Activated CD4-positive, CD25-positive, alpha-beta regulatory T cell treated with anti-CD3 and anti-CD28 coated beads, Interleukin-2, amount 50 U/mL, for 72 hours (primary cell): ENCODE results near the gene CAMKK2.
"Not testable (repeated sequence)": the region's sequence is repeated elsewhere in the genome, so short reads cannot be mapped to it uniquely, and the experiment has no call there.

Experiments used
- DNase-seq: peaks from one replicate; pipeline ENCODE4 v3.0.0; 2021

The CAMKK2 gene

DNA sequence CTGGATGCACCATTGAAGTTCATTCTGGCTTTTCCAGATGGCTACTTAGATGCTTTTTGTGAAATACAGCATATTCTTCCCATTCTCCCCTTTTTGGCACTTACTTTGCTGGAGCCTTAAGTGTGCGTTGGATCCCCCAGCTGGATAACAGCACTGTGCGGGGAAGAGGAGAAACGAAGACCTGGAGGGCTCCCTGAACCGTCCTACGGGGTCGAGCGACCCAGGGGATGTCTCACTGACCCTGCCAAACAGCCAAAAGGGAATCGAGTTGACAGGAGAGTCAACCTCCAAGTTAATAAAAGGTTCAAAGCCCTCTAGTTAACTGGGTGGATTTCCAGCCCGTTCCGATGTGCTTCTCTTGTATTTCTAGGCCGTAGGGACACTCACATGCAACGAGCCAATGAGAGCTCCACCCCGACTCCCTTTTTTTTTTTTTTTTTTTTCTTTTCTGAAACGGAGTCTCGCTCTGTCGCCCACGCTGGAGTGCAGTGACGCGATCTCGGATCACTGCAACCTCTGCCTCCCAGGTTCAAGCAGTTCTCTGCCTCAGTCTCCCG, 1.0 kb upstream of the CAMKK2 start:
- DNase-seq, result peak; percentile 46

DNA sequence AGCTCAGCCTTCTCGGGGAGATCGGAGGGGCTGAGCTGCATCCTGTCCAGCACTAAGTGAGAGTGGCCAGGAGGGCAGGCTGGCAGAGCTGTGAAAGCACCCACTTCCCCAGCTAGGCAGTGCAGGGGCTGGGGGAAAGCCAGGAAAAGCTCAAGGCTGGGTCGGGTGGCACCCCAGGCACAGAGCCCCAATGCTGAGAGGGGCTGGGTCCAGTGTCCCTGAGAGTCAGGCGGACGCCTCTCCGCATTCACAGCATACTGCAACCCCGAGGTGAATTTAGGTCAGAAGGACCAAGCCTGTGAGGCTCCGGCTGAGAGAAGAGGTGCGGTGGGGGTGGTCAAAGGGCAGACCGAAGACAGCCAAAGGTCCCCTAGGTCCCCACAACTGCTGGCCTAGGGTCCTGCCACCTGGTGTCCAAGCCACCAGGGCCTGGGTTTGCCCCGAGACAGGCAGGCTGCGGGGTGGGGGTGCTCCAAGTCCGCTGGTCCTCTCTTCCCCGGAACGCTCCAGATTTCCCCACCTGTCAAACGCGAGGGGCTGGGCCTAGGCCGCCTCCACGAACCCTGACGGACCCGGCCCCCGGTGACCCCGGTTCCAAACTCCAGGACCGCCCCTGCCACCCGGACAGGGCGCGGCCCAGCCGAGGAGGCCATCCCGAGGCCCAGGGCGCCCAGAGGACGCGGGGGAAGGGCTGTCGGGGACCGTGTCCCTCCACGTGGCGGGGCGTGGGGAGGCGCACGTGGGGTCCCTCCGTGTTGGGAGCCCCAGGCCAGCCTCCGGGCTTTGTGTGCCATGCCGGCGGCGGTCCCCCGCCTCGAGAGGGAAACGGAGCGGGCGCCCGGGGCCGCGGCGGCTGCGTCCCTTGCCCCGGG, 527 bp downstream of the CAMKK2 start:
- peak; percentile 64 for DNase-seq

DNA sequence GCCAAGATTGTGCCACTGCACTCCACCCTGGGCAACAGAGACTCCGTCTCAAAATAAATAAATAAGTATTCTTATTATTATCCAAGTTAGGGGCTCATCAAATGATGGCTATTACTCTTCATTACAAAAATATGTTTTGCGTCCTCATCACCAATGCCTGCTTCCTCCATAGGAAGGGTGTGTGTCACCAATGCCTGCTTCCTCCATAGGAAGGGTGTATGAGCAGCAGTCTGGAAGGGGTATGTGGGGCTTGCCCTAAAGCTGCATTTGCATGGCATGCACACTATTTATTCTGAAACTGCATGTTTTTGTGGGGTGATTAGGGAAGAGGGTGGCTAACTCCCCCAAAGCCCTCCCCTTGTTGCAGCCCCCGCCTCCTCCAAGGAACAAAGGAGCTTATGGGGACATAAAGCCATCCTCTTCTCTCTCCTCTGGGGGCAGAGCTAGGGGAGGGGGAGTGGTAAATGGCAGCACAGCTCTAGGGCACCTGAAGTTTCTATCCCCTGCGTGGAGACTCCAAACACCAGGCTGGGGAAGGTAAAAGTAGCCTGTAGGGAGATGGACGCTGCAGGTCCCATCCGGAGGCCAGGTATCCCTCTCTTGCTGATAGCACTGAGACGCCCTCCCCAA, 1.3 kb downstream of the CAMKK2 start:
- no peak for DNase-seq

DNA sequence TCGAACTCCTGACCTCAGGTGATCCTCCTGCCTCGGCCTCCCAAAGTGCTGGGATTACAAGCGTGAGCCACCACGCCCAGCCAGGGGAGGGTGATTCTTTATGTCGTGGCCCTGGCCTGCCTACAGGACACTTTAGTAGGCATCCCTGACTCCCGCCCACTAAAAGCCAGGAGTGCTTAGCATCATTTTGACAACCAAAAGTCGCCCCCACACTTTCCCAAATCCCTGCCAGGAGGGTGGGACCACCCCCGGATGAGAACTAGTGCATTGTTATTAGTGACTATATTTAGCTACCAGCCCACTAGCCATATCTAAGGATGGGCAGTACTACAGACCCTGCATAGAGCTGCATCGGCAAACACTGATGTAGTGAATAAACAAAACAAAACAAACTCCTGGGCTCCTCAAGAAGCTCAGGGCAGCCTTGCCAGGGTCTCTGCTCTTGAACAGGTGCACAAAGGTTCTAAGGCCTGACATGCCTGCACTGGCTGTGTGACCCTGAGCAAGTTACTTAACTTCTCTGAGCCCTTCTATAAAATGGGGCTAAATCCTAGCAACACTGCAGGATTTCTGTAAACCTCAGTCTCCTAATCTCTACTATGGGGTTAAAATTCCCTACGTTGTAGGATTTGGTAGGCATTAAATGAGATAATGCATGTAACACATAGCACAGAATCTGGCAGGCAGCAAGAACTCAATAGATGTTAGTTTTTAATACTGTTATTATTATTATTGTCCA, 2.2 kb downstream of the CAMKK2 start:
- DNase-seq, result no peak

DNA sequence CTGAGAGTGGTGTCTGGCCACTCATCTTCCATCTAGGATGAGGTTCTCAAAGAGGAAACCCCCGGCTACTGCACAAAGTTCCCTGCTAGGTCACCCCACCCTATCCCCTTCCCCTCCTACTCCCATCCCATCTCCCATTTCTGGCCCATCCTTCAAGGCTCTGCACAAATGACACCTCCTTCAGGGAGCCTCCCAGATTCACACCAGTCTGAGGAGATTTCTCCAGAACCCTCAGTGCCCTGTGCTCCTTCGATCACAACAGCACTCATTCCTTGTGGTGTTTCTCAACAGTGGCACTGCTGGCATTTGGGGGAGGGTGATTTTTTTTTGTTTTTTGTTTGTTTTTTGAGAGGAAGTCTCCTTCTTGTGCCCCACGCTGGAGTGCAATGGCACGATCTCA, 2.9 kb downstream of the CAMKK2 start:
- DNase-seq, result no peak

DNA sequence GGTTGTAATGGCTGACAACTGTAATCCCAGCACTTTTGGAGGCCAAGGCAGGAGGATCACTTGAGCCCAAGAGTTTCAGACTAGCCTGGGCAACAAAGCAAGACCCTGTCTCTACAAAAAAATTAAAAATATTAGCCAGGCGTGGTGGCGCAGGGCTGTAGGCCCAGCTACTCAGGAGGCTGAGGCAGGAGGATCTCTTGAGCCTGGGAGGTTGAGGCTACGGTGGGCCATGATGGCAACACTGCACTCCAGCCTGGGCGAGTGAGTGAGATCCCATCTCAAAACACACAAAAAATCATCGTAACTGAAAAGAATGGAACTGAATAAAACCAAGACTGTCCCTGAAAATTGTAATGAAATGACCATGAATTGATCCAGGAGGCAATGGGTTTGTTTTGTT, 6.1 kb downstream of the CAMKK2 start:
- no peak for DNase-seq

DNA sequence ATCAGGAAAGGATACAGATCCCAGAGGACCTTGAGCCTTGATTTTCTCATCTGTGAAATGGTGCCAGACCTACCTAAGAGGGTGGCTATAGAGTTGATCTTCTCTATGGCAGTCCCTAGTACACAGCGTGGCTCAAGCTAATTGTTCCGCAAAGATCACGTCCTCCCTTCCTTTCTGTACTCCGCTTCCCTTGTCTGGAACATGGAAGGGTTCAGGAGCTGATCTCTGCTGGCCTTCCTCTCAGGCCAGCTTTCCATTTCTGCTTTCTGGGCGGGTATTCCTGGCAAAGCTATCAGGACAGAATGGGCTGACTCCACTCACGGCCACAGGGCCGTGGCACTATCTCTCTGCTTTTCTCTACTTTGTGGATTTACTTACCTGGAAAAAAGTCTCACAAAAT, 6.5 kb downstream of the CAMKK2 start:
- DNase-seq, result no peak

DNA sequence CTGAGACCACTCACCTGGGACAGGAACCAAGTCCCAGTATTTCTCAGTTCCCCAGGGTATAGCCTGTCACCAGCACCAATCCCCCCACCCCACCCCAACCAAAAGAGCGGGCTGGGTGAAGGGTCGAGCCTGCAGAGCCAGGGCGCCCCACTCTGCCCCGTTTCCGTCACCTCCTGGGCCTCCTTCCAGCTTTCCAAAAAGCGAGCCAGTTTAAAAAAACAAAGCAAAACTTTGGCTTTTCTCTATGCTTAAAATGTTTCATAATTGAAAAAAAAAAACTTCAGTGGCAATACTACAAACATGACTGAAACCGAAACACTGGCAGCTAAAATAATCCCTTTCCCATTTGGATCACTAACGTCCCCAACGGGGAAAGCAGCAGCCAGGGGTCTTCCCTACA, 7.5 kb downstream of the CAMKK2 start:
- no peak for DNase-seq

DNA sequence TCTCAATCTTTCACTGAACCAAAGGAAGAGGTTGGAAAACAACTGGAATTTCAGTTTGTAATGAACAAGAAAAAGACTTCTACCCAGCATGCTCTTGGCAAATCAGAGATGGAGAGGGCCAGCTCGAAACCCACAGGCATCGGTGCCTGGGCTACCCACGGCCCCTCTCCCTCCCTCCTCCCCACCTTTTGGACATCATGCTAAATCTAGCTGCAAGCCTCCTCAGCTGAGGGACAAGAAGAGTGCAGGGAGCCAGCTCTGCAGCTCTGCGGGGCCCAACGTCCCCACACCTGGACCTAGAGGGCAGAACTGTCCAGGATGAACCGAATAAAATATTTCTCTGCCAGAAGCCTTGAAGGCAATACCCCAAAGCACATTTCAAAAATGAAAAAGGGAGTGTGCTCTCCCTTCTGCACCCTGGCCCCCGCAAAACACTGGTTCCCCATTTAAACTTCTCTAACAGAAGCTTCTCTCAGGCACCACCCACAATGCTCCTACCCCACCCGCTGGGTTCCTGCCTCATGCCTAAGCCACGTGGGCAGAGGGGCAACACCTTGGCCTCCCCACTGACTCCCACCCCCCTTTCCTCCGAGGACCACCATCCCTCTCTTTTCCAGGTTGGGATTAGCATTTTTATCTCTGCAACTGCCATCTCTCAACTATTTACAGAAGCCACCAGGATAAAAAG, 8.2 kb downstream of the CAMKK2 start:
- no peak for DNase-seq

DNA sequence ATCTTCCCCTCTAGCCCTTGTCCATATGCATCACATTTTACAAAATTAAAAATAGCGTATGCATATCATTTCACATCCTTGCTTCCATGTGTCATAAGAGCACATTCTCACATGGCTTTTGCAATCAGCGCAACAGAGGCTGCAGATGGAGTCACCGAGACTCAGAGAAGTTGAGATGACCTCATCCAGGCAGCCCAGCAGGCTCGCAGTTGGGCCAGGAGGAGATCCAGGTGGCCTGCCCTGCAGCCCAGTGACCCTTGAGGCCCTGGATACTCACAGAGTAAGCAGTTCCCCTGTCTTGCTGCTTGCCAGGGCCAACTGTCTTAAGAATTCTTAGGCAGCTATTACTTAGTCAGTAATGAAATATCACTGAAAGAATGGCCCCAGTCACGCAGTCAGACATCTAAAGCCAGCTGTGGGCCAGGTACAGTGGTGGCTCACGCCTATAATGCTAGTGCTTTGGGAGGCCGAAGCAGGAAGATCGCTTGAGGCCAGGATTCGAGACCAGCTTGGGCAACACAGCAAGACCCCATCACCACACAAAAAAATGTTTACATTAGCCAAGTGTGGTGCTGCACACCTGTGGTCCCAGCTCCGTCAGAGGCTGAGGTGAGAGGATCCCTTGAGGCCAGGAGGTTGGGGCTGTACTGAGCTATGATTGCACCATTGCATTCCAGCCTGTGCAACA, 9.1 kb downstream of the CAMKK2 start:
- no peak for DNase-seq

DNA sequence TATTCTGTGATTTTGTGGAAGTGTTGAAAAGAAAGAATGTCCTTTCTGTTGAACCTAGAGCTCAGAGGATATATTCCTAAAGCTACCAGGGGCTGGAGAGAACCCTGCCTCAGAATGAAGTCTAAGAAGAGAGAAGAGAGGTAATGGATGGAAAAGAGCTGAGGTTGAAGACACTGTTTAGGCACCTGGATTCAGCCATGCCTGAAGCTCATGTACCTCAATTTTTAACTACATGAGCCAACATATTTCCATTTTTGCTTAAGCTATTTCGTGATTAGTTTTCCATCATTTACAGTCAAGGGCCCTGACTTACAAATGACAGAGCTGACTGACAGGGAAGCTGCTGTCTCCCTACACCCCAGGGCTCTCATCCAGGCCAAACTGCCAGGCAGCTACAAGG, 10.7 kb downstream of the CAMKK2 start:
- DNase-seq, result no peak

DNA sequence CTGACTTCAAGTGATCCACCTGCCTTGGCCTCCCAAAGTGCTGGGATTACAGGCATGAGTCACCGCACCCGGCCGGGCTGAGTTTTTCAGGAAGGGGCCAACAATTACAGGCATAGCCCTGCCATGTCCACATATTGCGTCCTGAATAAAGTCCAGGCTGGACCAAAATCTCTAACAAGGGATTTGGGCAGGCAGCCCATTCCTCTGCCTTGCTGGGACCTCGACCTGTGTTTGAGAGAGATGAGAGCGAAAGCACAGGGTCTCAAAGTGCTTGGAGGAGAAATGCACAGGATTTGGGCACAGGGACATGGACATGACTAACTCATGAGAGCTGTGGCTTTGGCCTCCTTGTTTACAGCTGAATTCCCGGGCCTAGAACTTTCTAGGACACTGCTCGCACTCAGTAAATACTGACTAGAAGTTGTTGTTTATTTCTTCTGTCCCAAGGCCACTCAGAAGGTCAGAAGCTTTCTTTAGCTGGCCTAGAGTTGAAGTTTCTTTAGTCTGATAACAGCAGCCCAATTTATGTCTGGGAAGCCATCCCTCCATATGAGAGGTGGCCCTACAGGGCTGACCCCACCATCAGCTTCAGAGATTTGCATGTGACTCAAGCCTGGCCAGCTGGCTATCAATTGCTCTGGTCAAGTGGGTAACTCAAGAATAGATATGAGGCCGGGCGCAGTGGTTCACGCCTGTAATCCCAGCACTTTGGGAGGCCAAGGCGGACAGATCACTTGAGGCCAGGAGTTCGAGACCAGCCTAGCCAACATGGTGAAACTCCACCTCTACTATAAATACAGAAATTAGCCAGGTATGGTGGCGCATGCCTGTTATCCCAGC, 11.7 kb downstream of the CAMKK2 start:
- no peak for DNase-seq

DNA sequence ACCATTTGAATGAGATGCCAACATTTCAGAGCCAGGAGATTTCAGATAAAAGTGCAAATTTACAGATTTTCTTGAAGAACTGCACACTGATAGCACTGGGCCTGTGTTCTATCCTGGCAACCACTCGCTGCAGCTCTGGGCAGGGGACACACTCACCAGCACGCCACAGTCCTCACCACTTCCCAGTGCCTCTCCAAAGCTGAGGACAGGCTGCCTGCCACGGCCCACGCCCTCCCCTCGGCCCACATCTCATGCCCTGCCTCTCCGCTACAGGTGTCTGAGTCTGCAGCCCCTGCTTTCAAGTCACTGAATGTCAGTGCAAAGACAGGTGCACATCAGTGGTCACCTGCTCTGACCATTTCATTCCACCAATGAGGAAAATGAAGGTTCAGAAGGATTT, 12.7 kb downstream of the CAMKK2 start:
- DNase-seq, result no peak

DNA sequence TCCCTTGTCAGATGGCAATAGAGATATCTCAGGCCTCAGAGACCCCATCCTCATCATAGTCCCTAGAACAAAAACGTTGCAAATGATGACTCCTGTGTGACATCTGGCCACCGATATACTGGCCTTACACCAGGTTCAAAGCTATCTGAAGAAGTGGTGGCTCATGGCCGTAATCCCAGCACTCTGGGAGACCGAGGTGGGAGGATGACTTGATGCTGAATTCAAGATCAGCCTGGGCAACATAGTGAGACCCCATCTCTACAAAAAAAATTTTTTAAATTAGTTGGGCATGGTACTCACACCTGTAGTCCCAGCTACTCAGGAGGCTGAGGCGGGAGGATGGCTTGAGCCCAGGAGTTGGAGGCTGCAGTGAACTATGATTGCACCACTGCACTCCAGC, 13.1 kb downstream of the CAMKK2 start:
- no peak for DNase-seq

DNA sequence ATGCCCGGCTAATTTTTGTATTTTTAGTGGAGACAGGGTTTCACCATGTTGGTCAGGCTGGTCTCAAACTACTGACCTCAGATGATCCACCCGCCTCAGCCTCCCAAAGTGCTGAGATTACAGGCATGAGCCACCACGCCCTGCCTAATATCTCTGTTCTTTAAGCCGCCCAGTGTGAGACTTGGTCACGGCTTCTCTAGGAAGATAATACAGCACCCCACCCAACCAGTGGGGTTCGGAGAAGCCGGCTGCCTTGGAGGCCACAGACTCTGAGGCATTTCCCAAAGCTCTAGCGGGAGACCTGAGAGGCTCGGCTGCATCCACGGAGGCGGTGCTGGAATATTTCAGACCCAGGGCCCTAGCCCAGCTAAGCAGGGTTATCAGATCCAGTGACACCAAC, 13.6 kb downstream of the CAMKK2 start:
- DNase-seq, result not testable (repeated sequence)

DNA sequence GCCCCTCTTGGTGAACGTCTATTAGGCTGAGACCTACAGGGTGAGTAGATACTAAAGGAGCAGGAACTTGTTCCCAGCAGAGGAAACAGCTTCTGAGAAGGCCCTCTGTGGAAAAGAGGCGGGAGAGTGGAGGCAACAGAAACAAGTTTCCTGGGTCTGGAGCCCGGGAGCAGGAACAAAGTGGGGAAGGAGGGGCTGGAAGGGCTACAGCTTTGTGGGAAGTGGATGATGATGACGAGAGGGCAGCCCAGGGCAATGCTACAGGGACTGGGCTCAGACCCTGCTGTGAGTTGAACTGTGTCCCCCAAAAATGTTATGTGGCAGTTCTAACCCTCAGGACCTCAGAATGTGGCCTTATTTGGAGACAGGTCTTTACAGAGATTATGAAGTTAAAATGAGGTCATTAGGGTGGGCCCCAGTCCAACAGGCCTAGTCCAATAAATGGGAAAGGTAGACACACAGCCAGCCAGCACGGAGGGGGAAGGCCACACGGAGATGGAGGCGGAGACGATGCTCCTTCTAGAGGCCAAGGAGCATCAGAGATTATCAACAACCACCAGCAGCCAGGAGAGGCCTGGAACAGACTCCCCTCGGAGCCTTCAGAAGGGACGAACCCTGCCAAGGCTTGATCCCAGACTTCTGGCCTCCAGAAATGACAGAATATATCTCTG, 14.3 kb downstream of the CAMKK2 start:
- DNase-seq, result no peak

DNA sequence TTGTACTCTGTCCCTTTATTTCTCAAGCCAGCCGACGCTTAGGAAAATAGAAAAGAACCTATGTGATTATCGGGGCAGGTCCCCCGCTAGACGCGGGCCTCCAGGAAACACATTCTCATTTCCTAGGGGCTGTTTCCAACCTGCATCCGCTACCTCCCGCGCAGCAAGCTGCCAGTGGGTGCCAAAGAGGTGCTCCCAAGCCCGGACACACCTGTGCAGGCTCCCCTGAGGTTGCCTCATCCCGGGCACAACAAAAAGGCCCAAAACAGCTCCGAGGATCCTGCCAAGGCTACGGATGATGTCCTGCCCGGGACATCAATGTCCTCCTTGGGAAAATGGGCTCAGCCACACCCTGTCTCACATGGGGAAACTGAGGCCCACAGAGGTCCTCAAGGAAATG, 15.4 kb downstream of the CAMKK2 start:
- not testable (repeated sequence) for DNase-seq

DNA sequence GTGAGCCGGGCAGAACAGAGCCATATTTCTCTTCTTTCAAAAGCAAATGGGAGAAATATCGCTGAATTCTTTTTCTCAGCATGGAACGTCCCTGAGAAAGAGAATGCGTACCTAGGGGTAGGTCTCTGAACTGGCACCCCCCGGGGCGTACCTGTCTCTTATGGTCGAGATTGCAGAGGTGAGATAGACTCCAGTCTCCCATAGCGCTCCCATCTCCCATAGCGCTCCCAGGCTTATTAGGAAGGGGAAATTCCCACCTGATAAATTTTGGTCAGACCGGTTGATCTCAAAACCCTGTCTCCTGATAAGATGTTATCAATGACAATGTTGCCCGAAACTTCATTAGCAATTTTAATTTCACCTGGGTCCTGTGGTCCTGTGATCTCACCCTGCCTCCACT, 16.0 kb downstream of the CAMKK2 start:
- DNase-seq, result not testable (repeated sequence)

DNA sequence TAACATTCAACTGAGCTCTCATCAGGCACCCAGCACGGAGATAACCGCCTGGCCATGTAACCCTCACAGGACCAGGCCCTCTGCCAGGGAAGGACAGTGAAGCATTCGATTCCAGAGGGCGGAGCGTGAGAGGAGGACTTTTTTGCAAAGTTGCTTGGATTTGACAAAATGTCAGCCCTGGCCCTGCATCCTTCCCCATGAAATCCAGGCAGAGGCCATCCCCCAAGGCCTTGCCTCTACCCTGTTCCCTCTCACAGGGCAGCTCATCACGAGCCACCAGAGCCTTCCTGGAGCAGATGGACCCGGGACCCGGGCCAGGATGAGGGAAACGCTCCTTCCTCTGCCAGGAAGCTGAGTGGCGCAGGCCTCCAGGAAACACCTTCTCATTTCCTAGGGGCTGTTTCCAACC, 17.0 kb downstream of the CAMKK2 start:
- DNase-seq, result no peak

DNA sequence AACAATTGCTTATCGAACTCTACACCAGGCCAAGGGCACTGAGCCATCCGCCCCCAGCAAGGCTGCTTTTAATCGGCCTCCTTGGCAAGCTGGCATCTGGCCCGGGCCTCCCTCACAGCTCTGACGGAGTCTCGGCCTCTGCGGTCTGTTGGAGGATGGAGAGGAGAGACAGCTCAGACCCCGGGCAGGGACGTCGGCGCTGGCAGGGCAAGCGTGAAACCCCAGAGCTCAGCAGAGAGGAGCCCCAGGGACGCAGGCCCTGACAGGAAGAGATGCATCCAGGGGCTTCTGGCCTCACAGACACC, 17.5 kb downstream of the CAMKK2 start:
- DNase-seq, result no peak
